ENCODE results near the gene NAPSA. TPM values are rescaled to one million over a fixed set of nuclear protein-coding genes. Genes with fewer than 3 reads are reported as not detected.

NAPSA gene
- polyA plus RNA-seq, 1 experiment, result 0.10 TPM

GRCh38 chr19:50322931-50323781, 42.3 kb downstream of the NAPSA start:
- ChIA-PET POLR2A (no interaction called here), CTCF (no interaction called here)
- no peak for DNase-seq (ENCODE audit: low read depth, low spot score)
- no peak overlapping the region for H3K27ac ChIP-seq (ENCODE audit: low read depth, low read length)
- TF ChIP-seq CTCF (IDR thresholded peaks at IDR 0.05; ENCODE audit: low read depth, low read length), result no peak
- H3K27me3 ChIP-seq (ENCODE audit: control insufficient read depth, insufficient read depth, low read length), result peaks cover 20% of the 10 kb centered on the region
- H3K9me3 ChIP-seq (ENCODE audit: control insufficient read depth, insufficient read depth, low read length), result peaks cover 3% of the 10 kb centered on the region; the same call in 1 of the 2 replicates
- H3K4me3 ChIP-seq (ENCODE audit: low read depth, low read length), result no peak overlapping the region

DNA sequence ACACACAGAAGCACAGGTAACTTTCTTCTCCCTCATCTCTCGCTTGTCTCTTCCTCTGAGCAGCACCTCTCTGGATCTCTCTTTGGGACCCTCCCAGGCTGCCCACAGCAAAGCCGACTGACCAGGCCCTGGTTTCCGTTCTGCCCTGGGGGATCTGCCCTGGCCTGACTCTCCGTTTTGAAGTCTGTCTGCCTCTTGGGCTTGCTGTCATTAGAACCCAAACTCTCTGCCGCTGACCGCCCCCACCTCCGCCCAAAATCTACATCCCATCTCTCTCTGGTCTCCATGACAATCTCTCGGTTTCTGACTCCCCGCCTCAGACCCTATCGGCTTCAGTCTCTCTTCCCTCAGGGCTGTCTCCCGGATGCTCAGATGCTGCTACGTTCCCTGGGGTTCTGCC, 43.2 kb downstream of the NAPSA start:
- Histone ChIP-seq H3K4me3 (ENCODE audit: low read depth, low read length) (no peak overlapping the region), H3K9me3 (ENCODE audit: control insufficient read depth, insufficient read depth, low read length) (peaks cover 3% of the 10 kb centered on the region; the same call in 1 of the 2 replicates), H3K27ac (ENCODE audit: low read depth, low read length) (no peak overlapping the region), H3K27me3 (ENCODE audit: control insufficient read depth, insufficient read depth, low read length) (peaks cover 15% of the 10 kb centered on the region)
- no peak for TF ChIP-seq CTCF (IDR thresholded peaks at IDR 0.05; ENCODE audit: low read depth, low read length)
- CTCF ChIA-PET, result no interaction called here
- DNase-seq (ENCODE audit: low read depth, low spot score), result no peak
- POLR2A ChIA-PET, result no interaction called here

- ChIA-PET CTCF (no interaction called here), POLR2A (no interaction called here)
- TF ChIP-seq CTCF (IDR thresholded peaks at IDR 0.05; ENCODE audit: low read depth, low read length), result no peak
Measured at GRCh38 chr19:50321831-50322230, 43.6 kb downstream of the NAPSA start.

DNA sequence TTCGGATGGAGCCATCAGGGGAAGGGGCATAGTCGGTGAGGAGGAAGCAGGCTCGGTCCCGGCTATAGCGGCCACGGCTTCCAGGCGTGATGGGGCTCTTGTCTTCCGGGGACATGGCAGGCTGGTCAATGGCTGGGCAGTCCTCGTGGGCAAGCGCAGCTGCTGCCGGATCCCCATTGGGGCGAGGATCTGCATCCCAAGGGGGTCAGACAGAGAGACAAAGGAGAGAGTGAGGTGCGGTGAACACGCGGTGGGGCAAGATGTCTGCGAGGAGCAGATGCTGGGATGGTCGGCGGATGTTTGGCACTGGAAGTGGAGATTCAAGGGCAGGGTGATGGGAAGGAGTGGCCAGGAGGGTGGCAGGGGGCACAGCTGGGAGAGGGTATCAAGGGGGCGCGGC, 44.8 kb downstream of the NAPSA start:
- ChIA-PET POLR2A (no interaction called here), CTCF (no interaction called here)
- Histone ChIP-seq H3K27me3 (ENCODE audit: control insufficient read depth, insufficient read depth, low read length) (peaks cover 12% of the 10 kb centered on the region), H3K27ac (ENCODE audit: low read depth, low read length) (no peak overlapping the region), H3K9me3 (ENCODE audit: control insufficient read depth, insufficient read depth, low read length) (peaks cover under 1% of the 10 kb centered on the region; the same call in 1 of the 2 replicates), H3K4me3 (ENCODE audit: low read depth, low read length) (no peak overlapping the region)
- no peak for DNase-seq (ENCODE audit: low read depth, low spot score)
- TF ChIP-seq CTCF (IDR thresholded peaks at IDR 0.05; ENCODE audit: low read depth, low read length), result no peak

More at GRCh38 chr19:50321831-50322230, 43.6 kb downstream of the NAPSA start:
- peaks cover 13% of the 10 kb centered on the region for H3K27me3 ChIP-seq (ENCODE audit: control insufficient read depth, insufficient read depth, low read length)
- H3K4me3 ChIP-seq (ENCODE audit: low read depth, low read length), result no peak overlapping the region
- DNase-seq (ENCODE audit: low read depth, low spot score), result no peak
- H3K27ac ChIP-seq (ENCODE audit: low read depth, low read length), result no peak overlapping the region
- H3K9me3 ChIP-seq (ENCODE audit: control insufficient read depth, insufficient read depth, low read length), result peaks cover 3% of the 10 kb centered on the region; the same call in 1 of the 2 replicates

- H3K27me3 ChIP-seq (ENCODE audit: control insufficient read depth, insufficient read depth, low read length), result peaks cover 14% of the 10 kb centered on the region
- DNase-seq (ENCODE audit: low read depth, low spot score), result no peak
- H3K9me3 ChIP-seq (ENCODE audit: control insufficient read depth, insufficient read depth, low read length), result no peaks in the 10 kb centered on the region; the same call in 1 of the 2 replicates
- no peak for TF ChIP-seq CTCF (IDR thresholded peaks at IDR 0.05; ENCODE audit: low read depth, low read length)
- H3K27ac ChIP-seq (ENCODE audit: low read depth, low read length), result no peak overlapping the region
- H3K4me3 ChIP-seq (ENCODE audit: low read depth, low read length), result no peak overlapping the region
- CTCF ChIA-PET, result no interaction called here
- POLR2A ChIA-PET, result no interaction called here
Measured at GRCh38 chr19:50320051-50320450, 45.4 kb downstream of the NAPSA start.
